Activated CD4-positive, CD25-positive, alpha-beta regulatory T cell treated with anti-CD3 and anti-CD28 coated beads, Interleukin-2, amount 50 U/mL, for 16 hours (primary cell): Measurements from ENCODE around the gene TRPT1.
"Not testable (repeated sequence)": the region's sequence is repeated elsewhere in the genome, so short reads cannot be mapped to it uniquely, and the experiment has no call there.

Source experiments
- DNase-seq: peaks from one replicate; pipeline ENCODE4 v3.0.0-alpha.2; 2020; ENCODE audit warnings: low read depth, low spot score

Gene TRPT1

DNA sequence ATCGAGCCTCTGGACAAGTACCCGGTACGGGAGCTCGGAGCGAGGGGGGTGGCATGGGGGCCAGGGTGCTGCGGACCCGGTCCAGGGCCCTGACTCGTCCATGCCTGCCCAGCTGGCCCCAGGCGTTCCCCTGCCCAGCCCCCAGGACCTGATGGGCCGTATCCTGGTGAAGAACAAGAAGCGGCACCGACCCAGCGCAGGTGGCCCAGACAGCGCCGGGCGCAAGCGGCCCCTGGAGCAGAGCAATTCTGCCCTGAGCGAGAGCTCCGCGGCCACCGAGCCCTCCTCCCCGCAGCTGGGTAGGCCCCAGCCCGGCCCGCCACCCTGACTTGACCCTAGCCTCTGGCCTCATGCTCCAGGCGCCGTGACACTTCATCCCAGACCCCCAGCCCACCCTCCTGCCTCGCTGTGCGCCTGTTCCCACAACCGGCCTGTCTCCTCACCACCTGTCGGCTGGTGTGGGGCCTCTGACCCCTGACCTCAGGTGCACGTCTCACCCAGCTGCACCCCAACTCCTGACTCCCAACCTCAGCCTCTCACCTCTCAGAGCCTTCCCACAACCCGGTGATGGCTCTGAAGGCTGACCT is 33.1 kb upstream of the TRPT1 start:
- DNase-seq, result no peak

DNA sequence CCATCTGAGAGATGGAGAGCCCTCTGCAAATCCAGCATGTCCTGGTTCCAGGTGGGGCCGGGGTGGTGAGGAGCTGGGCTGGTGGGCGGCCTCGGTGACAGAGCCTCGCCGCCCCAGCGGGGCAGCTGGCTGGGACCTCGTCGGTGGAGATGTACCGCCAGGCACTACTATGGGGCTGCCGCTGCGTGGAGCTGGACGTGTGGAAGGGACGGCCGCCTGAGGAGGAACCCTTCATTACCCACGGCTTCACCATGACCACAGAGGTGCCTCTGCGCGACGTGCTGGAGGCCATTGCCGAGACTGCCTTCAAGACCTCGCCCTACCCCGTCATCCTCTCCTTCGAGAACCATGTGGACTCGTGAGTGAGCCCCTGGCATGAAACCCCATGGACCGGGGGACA is 32.4 kb upstream of the TRPT1 start:
- no peak for DNase-seq

DNA sequence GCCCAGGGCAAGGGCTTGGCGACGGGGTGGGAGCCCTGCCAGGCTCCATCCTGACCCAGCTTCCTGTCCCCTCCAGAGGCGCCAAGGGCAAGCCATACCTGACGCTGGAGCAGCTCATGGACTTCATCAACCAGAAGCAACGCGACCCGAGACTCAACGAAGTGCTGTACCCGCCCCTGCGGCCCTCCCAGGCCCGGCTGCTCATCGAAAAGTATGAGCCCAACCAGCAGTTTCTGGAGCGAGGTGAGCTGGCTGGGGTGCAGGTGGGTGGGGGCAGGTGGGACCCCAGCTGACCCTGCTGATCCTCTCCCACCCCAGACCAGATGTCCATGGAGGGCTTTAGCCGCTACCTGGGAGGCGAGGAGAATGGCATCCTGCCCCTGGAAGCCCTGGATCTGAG is 30.3 kb upstream of the TRPT1 start:
- DNase-seq, result no peak

DNA sequence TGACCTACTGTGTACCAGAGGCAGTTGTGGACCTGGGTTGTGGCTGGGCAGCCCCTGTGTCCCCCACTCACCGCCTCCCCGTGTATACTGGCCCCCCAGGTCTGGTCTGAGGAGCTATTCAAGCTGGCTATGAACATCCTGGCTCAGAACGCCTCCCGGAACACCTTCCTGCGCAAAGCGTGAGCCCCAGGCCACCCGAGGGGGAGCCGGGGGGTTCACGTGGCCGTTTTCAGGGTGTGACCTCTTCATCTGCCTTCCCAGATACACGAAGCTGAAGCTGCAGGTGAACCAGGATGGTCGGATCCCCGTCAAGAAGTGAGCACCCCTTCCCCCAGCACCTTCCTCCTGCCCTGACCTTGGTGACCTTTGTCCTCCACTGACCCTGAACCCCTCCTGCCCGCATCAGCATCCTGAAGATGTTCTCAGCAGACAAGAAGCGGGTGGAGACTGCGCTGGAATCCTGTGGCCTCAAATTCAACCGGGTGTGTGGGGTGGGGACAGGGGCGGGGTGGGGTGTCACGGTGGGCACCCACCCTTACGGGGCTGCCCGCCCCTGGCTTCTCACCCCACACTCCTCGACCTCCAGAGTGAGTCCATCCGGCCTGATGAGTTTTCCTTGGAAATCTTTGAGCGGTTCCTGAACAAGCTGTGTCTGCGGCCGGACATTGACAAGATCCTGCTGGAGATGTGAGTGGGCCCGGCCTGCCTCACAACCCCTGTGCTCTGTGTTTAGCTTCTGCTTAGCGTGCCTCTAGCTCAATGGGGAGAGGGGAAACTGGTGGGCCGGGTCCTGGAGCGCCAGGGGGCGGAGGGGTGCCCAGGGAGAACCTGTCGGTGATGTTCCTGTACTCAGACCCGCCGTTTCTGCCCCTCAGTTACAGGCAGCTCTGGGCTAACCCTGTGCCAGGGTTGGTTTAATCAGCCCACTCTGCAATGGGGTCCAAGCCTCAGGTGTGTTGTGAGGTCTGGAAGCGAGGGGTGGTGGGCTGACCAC is 29.4 kb upstream of the TRPT1 start:
- DNase-seq, result no peak

DNA sequence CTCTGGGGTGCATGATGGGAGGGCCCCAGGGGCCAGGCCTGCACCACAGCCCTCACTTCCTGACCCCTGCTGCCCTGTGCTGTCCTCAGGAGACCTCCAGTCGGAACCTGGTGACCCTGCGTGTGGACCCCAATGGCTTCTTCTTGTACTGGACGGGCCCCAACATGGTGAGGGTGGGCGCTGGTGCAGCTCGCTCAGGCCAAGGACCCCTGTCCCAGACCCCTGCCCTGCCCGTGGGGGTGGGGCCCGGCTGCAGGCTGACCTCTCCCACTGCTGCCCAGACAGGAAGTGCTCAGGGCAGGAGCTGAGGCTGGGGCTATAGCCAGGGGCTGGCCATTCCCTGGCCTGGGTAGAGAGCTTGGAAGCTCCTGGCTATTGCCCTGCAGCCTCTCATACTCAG is 28.3 kb upstream of the TRPT1 start:
- no peak for DNase-seq

DNA sequence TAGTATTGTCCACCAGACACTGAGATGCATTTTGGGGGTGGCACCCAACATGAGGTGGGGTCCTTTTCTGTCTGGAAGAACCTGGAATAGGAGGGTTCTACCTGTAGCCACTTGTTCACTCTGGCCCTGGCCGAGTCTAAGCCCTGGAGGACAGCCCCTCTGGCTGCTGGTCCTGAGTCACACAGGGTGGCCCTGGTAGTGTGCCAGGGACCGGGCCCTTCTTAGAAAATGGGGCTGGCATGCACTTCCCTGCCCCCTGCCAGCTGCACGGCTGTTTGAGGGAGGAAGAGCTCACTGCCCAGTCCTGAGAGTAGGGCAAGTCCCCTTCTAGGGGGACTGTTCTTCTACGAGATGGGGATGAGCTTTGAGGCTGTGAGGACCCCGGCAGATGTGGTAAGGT is 27.5 kb upstream of the TRPT1 start:
- DNase-seq, result no peak

DNA sequence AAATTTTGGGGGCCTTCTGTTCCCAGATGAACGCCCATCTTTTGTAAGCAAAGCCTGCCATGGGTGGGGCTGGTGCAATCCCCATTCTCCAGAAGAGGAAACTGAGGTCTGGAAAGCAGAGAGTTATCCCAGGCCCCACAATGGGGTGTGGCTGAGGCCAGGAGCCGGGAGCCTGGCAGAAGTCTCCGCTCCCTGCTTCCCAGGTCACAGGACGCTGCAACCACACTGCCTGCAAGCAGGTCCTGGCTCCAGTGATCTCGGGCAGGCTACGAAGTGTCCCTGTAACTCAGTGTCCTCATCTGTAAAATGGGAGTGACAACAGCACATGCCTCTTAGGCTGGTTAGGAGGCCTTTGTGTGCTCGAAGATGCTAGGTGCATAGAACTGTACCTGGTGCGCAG is 27.1 kb upstream of the TRPT1 start:
- DNase-seq, result no peak

DNA sequence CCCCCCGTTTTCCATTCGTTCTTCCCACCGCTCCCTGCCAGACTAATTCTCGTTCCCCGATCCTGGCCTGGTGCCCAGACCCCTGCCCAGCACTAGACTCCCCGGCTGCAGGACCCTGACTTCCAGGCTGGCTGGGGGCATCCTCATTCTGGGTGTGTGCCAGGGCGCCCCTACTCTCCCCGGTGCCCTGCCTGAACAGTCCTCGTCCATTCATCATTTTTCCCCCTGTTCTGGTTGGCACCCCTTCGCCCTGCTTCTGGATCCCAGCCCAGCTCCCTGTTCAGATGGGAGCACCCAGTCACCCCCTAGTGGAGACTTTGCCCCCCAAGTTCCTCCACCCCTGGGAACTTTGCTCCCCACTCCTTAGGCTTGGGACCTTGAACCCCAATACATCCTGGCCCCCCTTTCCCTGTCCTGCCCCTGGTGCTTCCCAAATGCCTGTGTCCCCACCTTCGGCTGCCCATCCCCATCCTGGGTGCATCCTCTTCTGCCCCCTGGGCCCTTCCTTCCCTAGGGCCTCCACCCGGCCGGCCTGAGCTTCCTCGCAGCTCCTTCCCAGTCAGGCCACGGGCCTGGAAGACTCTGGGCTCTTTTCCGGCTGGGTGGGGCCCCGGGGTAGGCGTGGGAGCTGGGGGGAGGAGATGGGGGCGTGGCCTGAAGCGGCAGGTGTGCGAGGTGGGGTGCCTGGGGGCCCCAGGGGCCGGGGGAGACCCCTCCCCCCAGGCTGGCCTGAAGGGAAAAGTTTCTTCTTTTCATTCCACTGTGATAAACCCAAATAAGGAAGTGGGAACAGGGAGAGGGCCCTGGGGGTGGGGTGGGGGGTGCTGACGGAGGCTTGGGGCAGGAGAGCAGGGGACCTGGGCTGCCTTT is 26.3 kb upstream of the TRPT1 start:
- DNase-seq, result no peak

DNA sequence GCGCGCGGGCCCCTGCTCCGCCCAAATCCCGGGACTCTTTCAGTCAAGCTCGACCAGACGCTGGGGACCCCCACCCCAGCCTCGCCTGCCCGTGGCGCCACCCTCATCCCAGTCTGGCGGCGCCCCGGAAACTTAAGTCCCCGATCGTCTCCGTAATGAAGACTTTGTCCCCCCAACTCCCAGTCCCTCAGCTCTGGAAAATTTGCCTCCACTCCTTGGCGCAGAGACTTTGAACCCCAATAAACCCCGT is 25.7 kb upstream of the TRPT1 start:
- no peak for DNase-seq

DNA sequence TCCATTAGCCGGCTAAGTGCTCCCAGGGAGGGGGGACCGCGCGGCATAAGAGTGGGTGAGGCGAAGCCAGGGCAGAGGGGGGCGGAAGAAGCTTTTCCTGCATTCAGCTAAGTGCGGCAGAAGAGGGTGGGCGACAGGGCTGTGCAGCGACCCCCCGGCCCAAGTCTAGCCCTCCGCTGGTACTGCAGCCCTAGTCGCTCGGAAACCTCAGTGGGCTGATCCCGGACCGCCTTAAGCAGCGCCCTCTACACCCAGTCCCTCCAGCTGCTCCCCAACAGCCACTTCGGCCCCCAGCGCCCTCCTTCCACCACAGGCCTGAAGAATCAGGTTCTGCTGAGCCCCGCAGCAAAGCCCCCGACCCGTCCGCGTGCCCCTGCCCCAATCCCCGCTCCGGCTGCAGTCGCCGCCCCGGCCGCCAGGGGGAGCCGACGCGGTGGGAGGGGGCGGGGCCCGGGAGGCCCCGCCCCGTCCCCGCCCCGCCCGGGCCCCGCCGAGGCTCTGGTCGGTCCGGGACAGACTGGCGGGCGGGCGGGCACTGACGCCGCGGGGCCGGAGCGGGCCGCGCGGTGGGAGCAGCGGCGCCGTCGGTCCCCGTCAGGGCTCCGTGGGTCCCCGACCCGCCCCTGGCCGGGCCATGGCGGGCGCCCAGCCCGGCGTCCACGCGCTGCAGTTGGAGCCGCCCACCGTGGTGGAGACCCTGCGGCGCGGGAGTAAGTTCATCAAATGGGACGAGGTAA is 25.2 kb upstream of the TRPT1 start, which contains the start of gene PLCB3:
TSS of gene PLCB3 (plus strand) at position 515 of the 737 bp plus-strand sequence. CDS start at position 635, 120 bp downstream.
- DNase-seq, result peak; percentile 50

DNA sequence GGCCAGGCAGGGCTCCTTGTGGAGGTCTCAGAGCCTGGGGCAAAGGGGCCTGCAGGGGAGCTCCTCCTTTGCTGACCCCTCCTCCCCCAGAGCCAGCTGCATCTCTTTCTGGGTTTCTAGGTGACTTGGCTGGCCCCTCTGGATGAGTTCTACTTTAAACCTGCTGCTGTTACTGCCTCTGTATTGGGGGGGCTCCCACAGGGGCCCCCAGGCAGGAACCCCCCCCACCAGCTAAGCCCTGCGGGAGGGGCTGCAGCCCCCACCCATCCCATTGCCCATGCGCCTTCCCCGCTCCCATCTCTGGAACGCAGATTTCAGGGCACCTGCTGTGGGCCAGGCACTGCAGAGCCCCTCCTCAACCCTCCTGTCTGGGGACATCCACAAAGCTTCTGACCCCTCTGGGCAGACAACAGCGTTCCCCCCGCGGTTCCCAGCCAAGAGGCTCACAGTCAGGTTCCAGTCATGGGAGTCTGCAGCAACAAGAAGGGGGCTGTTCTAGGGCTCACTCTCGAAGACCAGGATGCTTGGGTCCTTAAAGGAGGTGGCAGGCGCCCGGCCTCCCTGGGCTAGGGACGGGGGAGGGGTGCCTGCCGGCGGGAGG is 24.5 kb upstream of the TRPT1 start:
- DNase-seq, result no peak

DNA sequence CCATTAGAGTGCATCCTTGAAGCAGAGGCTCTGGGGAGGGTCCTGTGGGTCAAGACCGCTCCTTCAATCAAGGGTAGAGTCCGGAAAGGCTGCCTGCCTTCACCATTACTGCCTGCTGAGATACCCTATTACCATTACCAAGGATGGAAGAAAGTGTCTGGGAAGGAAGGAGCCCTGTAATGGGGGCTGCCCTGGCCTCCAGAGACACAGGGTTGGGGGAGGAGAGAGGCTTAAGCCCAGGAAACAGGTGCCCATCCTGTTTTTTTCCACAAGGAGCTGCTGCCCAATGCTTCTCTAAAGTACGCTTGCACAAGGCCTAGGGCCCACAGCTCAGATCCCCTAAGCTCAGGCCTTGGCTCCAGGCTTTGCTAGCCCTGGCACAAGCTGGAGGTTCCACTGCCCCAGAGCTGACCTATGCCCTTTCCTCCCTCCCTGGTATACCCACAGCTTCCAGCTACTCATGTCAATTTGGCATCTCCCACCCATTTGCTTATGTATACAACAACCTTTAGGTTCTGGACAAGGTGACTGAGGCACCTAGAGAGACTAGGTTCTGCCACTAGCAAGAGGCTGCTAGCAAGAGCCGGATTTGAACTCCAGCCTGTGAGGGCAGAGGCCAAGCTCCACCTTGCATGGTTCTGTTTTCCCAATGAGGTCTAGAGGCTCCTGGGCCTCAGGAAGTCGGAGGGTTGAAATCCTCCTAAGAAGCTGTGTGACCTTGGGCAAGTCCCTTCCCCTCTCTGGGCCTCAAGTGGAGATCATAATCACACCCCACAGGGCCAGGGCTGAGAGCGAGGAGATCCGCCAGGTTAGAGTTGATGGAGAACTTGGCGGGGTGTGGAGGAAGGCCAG is 23.8 kb upstream of the TRPT1 start:
- DNase-seq, result no peak

DNA sequence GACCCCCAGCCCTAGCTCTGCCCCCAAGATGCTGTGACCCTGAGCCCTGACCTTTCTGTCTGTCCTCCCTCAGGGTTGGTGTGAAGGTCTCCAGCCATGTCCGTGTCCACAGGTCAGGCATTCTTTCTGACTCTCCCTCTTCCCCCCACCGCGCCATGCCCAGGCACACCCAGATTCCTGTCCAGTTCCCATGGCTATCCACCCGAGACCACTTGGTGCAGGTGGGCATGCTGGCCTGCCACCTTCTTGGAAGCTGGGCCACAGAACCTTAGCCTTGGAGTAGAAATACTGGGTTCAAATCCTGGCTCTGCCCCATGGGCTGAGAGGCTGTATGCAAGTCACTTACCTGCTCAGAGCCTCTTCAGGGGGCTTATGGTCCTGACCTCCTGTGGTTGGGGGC is 23.1 kb upstream of the TRPT1 start:
- DNase-seq, result no peak

DNA sequence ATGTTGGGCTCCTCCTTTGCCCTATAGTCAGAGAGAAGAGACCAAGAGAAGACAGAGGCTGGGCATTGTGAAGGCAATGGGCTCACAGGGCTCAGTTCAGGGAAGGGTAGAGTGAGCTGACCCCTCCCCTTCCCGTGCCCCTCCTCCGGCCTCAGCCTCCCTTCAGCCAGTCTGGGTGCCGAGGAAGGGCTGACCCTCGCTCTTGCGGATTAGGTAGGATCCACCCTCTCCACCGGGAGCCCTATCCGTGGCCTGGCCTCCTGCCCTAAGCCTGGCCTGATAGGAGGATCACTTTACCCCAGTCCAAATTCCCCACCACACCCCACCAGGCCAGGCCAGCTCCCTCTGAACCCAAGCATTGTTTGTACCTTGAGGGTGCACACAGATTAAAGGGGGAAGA is 22.6 kb upstream of the TRPT1 start:
- no peak for DNase-seq

DNA sequence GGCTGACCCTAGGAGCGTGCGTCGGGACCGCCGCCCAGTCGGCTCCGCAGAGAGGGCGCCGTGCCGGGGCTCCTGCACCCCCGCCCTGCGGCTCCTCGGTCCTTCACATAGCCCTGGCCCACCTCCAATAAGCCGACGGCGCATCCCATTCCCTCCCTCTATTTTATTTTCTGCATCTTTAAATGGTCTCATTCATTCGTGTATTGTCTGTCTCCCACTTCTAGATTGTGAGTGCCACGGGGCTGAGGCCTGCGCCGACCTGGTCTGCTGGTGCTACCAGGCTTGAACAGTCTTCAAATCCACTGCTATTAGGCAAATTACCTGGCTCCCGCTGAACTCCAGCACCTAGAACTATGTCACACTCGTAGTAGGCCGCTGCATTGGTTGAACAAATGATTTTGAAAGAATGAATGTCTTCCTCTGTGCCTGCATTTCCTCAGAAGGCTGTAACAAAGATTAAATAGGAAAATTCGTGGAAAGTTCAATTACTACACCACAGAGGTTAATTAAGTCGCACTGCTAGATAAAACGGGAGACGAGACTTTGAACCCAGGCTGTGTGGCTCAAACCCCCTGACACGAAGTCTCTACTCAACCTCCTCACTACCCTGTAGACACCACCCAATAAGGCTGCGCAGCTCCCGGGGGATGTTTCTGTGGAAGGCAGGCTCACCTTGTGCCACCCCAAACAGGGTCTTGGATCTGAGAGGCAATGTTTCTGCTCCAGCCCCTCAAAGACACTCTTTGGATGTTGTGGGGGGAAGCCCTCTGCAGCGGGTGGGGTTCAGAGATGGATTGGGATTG is 21.9 kb upstream of the TRPT1 start:
- DNase-seq, result no peak

DNA sequence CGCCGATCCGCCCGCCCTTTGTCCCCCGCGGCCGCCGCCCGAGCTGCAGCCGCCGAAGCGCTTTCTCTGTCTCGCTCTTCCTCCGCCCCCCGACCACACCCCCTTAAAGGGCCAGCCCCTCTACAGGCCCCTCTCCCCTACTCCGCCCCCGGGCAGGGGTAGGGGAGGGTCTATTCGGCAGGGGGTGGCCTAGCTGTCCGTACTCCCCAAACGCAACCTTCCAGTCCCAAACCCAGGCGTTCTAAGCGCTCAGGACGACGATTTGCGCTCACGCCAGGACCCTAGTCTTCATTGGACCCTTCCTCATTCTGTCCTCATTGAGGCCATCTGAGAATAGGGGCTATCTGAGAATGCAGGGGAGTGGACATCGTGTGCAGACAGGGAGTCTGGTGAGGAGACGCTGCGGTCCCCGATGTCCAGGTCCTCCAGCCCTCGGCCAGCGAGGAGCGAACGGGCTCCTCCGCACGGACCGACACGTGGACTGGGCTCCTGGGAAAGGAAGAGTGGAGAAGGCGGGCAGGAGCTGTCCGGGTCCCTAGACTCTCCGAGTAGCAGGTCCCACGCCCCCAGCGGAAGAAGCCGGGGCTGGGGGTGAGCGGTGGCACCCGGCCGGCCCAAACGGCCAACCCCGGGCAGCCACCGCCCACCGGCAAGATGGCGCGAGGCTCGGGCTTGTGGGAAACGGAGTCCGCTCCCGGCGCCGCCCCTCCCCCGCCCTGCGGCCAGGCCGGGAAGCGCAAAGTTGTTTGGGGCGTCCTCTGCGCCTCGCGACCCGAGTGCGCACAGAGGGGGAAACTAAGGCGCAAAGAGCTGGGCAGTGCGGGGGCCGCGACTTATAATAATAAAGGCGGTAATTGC is 21.1 kb upstream of the TRPT1 start, which contains the start of gene PPP1R14B:
TSS of gene PPP1R14B (minus strand) at position 73 of the 858 bp plus-strand sequence. CDS start 270 bp downstream, outside the sequence.
- peak; percentile 50 for DNase-seq

DNA sequence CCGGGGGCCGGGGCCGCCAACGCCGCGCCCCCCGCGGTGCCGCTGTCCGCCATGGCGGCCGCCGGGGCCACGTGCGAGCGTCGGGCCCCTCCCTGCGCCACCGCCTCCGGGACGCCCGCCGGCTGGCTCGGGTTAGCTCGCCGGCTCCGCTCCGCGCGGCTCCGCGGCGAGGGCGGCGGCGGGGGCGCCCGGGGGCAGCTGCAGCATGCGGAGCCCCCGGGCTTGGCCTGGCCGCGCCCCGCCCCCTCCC is 20.6 kb upstream of the TRPT1 start:
- DNase-seq, result not testable (repeated sequence)

DNA sequence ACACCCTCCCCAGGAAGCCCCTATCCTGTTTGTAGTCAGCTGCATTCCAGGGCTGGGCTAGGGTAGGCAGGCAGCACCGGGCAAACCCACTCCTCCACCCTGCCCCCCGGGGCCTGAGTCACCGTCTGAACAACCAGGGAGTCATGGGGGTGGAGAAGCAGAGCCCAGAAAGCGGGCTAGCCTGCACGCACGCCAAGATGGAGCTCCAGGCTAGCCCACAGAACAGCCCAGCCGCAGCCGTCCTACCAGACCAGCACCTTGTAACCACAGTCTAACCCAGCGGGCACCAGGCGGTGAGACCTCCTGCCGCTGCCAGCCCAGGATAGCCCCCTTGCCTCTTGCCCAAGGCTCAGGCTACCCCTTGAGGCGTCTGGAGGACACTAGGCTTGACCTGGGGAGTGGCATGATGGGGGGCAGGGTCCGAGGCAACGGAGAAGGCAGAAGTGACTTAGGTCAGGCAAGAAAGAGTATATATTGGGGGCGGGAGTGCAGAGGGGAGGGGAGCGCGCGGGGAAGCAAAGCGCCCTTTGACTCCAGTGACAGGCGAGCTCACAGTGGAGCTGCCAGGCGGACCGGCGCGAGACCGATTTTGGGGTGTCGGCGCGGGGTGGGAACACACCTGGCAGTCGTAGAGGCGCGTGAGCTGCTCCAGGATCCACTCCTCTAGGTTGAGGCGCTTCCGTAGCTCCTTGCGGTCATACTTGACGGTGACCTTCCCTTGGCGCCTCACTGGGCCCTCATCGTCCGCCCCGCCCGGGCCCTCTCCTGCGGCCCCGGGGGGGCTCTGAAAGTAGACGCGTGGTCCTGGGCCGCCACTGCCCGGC is 20.0 kb upstream of the TRPT1 start:
- DNase-seq, result peak; percentile 57
